SK-N-SH treated with all-trans-retinoic acid at 6 μM for 48 hours (cell line): ENCODE results near the gene GLI2.

ENCODE experiments used
- ATAC-seq: fragments of 200-7000 bp; cut with Tn5 transposase; 3 replicates; pipeline ENCODE4 v1.9.1; 2020; ENCODE audit warnings: mild to moderate bottlenecking, moderate library complexity
- ARNTL ChIP-seq: fragments of 450-650 bp; formaldehyde crosslinking; IDR thresholded peaks from 2 replicates; pipeline ENCODE4 v1.5.0; 2020; ENCODE audit warnings: low read depth, mild to moderate bottlenecking, moderate library complexity, borderline replicate concordance
- BACH2 ChIP-seq: fragments of 250-450 bp; sonication (Bioruptor Pico); IDR thresholded peaks from 2 replicates; pipeline ENCODE4 v1.9.0; 2021; ENCODE audit warnings: mild to moderate bottlenecking, borderline replicate concordance
- CREB5 ChIP-seq: fragments of 250-450 bp; sonication (Bioruptor Pico); IDR thresholded peaks from 2 replicates; pipeline ENCODE4 v1.5.1; 2020; ENCODE audit warnings: low read depth, mild to moderate bottlenecking, moderate library complexity
- CSDC2 ChIP-seq: fragments of 250-450 bp; sonication (Bioruptor Pico); IDR thresholded peaks from 2 replicates; pipeline ENCODE4 v1.5.0; 2020; ENCODE audit warnings: mild to moderate bottlenecking, moderate library complexity
- ESRRG ChIP-seq: fragments of 250-450 bp; sonication (Bioruptor Pico); IDR thresholded peaks from 2 replicates; pipeline ENCODE4 v1.6.1; 2021; ENCODE audit warnings: mild to moderate bottlenecking
- GLIS3 ChIP-seq: fragments of 250-450 bp; sonication (Bioruptor Pico); IDR thresholded peaks from 2 replicates; pipeline ENCODE4 v1.5.0; 2020; ENCODE audit warnings: mild to moderate bottlenecking, moderate library complexity
- OSR1 ChIP-seq: fragments of 250-450 bp; sonication (Bioruptor Pico); IDR thresholded peaks from 2 replicates; pipeline ENCODE4 v1.8.0; 2022; ENCODE audit warnings: moderate library complexity, mild to moderate bottlenecking, inconsistent platforms
- PPARA ChIP-seq: fragments of 250-450 bp; sonication (Bioruptor Pico); IDR thresholded peaks from 2 replicates; pipeline ENCODE4 v1.5.0; 2020; ENCODE audit warnings: mild to moderate bottlenecking, borderline replicate concordance
- RARB ChIP-seq: fragments of 250-450 bp; sonication (Bioruptor Pico); IDR thresholded peaks from 2 replicates; pipeline ENCODE4 v1.8.0; 2021; ENCODE audit warnings: mild to moderate bottlenecking, moderate library complexity
- SNAI2 ChIP-seq: fragments of 250-450 bp; sonication (Bioruptor Pico); IDR thresholded peaks from 2 replicates; pipeline ENCODE4 v1.5.0; 2020; ENCODE audit warnings: mild to moderate bottlenecking, moderate library complexity
- TCF4 ChIP-seq: fragments of 250-450 bp; sonication (Bioruptor Pico); IDR thresholded peaks from 2 replicates; pipeline ENCODE4 v1.8.0; 2021; ENCODE audit warnings: mild to moderate bottlenecking, moderate library complexity, borderline replicate concordance
- TOX ChIP-seq: fragments of 250-450 bp; sonication (Bioruptor Pico); IDR thresholded peaks from 2 replicates; pipeline ENCODE4 v1.8.0; 2021; ENCODE audit warnings: mild to moderate bottlenecking, moderate library complexity, borderline replicate concordance
- ZC3H10 ChIP-seq: fragments of 250-450 bp; sonication (Bioruptor Pico); IDR thresholded peaks from 2 replicates; pipeline ENCODE4 v1.5.1; 2021; ENCODE audit warnings: mild to moderate bottlenecking, moderate library complexity
- ZFP3 ChIP-seq: fragments of 250-450 bp; sonication (Bioruptor Pico); IDR thresholded peaks from 2 replicates; pipeline ENCODE4 v1.5.0; 2020; ENCODE audit warnings: mild to moderate bottlenecking, moderate library complexity
- ZFP30 ChIP-seq: fragments of 450-650 bp; formaldehyde crosslinking; IDR thresholded peaks from 2 replicates; pipeline ENCODE4 v1.5.0; 2022; ENCODE audit warnings: mild to moderate bottlenecking, moderate library complexity
- ZNF565 ChIP-seq: fragments of 450-650 bp; formaldehyde crosslinking; conservative IDR thresholded peaks from 2 replicates; pipeline ENCODE4 v1.5.0; 2020; ENCODE audit warnings: low read depth, mild to moderate bottlenecking, moderate library complexity
- ZNF70 ChIP-seq: fragments of 450-650 bp; formaldehyde crosslinking; IDR thresholded peaks from 2 replicates; pipeline ENCODE4 v1.5.0; 2020; ENCODE audit warnings: mild to moderate bottlenecking, moderate library complexity
- ZNF8 ChIP-seq: fragments of 450-650 bp; formaldehyde crosslinking; IDR thresholded peaks from 2 replicates; pipeline ENCODE4 v1.5.0; 2020; ENCODE audit warnings: mild to moderate bottlenecking, moderate library complexity
- TF ChIP-seq, protein P1 (sequence below): fragments of 250-450 bp; sonication (Bioruptor Pico); IDR thresholded peaks from 2 replicates; pipeline ENCODE4 v1.8.0; 2020; ENCODE audit warnings: mild to moderate bottlenecking, moderate library complexity, borderline replicate concordance
- TF ChIP-seq, protein P2 (sequence below): fragments of 250-450 bp; sonication (Bioruptor Pico); IDR thresholded peaks from 2 replicates; pipeline ENCODE4 v1.8.0; 2021; ENCODE audit warnings: low read depth, mild to moderate bottlenecking, moderate library complexity, borderline replicate concordance
- TF ChIP-seq, protein P3 (sequence below): fragments of 250-450 bp; sonication (Bioruptor Pico); IDR thresholded peaks from 2 replicates; pipeline ENCODE4 v1.5.0; 2020; ENCODE audit warnings: mild to moderate bottlenecking, moderate library complexity

The GLI2 gene

GRCh38 chr2:120709608-120710041 lies 26.0 kb upstream of the GLI2 start (continued):
- TF ChIP-seq, protein P1, sequence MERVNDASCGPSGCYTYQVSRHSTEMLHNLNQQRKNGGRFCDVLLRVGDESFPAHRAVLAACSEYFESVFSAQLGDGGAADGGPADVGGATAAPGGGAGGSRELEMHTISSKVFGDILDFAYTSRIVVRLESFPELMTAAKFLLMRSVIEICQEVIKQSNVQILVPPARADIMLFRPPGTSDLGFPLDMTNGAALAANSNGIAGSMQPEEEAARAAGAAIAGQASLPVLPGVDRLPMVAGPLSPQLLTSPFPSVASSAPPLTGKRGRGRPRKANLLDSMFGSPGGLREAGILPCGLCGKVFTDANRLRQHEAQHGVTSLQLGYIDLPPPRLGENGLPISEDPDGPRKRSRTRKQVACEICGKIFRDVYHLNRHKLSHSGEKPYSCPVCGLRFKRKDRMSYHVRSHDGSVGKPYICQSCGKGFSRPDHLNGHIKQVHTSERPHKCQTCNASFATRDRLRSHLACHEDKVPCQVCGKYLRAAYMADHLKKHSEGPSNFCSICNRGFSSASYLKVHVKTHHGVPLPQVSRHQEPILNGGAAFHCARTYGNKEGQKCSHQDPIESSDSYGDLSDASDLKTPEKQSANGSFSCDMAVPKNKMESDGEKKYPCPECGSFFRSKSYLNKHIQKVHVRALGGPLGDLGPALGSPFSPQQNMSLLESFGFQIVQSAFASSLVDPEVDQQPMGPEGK, result no peak
- TF ChIP-seq OSR1 (CRISPR knock-in tag), result no peak
- no peak for TF ChIP-seq PPARA
- no peak for TF ChIP-seq CSDC2 (CRISPR knock-in tag)

GRCh38 chr2:120710256-120710655 lies 25.4 kb upstream of the GLI2 start:
- TF ChIP-seq ESRRG (CRISPR knock-in tag) (no peak), ZFP30 (CRISPR knock-in tag) (no peak), OSR1 (CRISPR knock-in tag) (no peak), CSDC2 (CRISPR knock-in tag) (no peak), BACH2 (CRISPR knock-in tag) (no peak), ARNTL (CRISPR knock-in tag) (no peak), ZC3H10 (CRISPR knock-in tag) (no peak), ZFP3 (CRISPR knock-in tag) (no peak), GLIS3 (no peak)
- TF ChIP-seq, protein P1, result no peak
- TF ChIP-seq, protein P2, sequence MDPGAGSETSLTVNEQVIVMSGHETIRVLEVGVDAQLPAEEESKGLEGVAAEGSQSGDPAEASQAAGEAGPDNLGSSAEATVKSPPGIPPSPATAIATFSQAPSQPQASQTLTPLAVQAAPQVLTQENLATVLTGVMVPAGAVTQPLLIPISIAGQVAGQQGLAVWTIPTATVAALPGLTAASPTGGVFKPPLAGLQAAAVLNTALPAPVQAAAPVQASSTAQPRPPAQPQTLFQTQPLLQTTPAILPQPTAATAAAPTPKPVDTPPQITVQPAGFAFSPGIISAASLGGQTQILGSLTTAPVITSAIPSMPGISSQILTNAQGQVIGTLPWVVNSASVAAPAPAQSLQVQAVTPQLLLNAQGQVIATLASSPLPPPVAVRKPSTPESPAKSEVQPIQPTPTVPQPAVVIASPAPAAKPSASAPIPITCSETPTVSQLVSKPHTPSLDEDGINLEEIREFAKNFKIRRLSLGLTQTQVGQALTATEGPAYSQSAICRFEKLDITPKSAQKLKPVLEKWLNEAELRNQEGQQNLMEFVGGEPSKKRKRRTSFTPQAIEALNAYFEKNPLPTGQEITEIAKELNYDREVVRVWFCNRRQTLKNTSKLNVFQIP, result no peak
- ATAC-seq, result no peak

- TF ChIP-seq, protein P3, sequence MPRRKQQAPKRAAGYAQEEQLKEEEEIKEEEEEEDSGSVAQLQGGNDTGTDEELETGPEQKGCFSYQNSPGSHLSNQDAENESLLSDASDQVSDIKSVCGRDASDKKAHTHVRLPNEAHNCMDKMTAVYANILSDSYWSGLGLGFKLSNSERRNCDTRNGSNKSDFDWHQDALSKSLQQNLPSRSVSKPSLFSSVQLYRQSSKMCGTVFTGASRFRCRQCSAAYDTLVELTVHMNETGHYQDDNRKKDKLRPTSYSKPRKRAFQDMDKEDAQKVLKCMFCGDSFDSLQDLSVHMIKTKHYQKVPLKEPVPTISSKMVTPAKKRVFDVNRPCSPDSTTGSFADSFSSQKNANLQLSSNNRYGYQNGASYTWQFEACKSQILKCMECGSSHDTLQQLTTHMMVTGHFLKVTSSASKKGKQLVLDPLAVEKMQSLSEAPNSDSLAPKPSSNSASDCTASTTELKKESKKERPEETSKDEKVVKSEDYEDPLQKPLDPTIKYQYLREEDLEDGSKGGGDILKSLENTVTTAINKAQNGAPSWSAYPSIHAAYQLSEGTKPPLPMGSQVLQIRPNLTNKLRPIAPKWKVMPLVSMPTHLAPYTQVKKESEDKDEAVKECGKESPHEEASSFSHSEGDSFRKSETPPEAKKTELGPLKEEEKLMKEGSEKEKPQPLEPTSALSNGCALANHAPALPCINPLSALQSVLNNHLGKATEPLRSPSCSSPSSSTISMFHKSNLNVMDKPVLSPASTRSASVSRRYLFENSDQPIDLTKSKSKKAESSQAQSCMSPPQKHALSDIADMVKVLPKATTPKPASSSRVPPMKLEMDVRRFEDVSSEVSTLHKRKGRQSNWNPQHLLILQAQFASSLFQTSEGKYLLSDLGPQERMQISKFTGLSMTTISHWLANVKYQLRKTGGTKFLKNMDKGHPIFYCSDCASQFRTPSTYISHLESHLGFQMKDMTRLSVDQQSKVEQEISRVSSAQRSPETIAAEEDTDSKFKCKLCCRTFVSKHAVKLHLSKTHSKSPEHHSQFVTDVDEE (CRISPR knock-in tag), result no peak
- TF ChIP-seq OSR1 (CRISPR knock-in tag) (no peak), PPARA (no peak), SNAI2 (CRISPR knock-in tag) (no peak), CREB5 (CRISPR knock-in tag) (no peak)
- TF ChIP-seq, protein P1, result no peak
- TF ChIP-seq, all 23 proteins: peak for 0
- no peak for ATAC-seq
Measured at GRCh38 chr2:120711694-120712093, 24.0 kb upstream of the GLI2 start.

GRCh38 chr2:120712180-120712681 lies 23.4 kb upstream of the GLI2 start:
- peak; percentile 58 for ATAC-seq
- TF ChIP-seq TOX, result no peak
- no peak for TF ChIP-seq ZNF565 (CRISPR knock-in tag)
- TF ChIP-seq ZNF70 (CRISPR knock-in tag), result no peak
- TF ChIP-seq SNAI2 (CRISPR knock-in tag), result no peak
- no peak for TF ChIP-seq RARB (CRISPR knock-in tag)
- TF ChIP-seq CSDC2 (CRISPR knock-in tag), result no peak
- no peak for TF ChIP-seq ZFP3 (CRISPR knock-in tag)
- TF ChIP-seq ZC3H10 (CRISPR knock-in tag), result no peak
- TF ChIP-seq ZNF8 (CRISPR knock-in tag), result no peak
- TF ChIP-seq GLIS3, result no peak
- no peak for TF ChIP-seq ESRRG (CRISPR knock-in tag)
- no peak for TF ChIP-seq PPARA
- no peak for TF ChIP-seq TCF4 (CRISPR knock-in tag)
- TF ChIP-seq, all 23 proteins: peak for 0
